Tibial nerve (tissue), 4 donors: Measurements from ENCODE around the gene CYP4Z1.
"Not testable (repeated sequence)": the region's sequence is repeated elsewhere in the genome, so short reads cannot be mapped to it uniquely, and the experiment has no call there.

Experiments used
- CTCF ChIP-seq, 5 experiments: fragments of 200-600 bp in 3 of 5; fragments of 450-650 bp in 2 of 5; sonication (generic) in 3 of 5; IDR thresholded peaks; one replicate each; pipeline ENCODE4 v1.5.1; 2016 to 2019; ENCODE audit warnings: antibody characterized with exemption in 5 of 5, mild to moderate bottlenecking in 3 of 5, moderate library complexity in 2 of 5
- EP300 ChIP-seq, 2 donors: sonication (generic); formaldehyde crosslinking; IDR thresholded peaks; one replicate each; pipeline ENCODE4 v1.6.1; 2017; ENCODE audit warnings: antibody characterized with exemption in 2 of 2, mild to moderate bottlenecking in 1 of 2
- POLR2A ChIP-seq, 2 donors: fragments of 450-650 bp; IDR thresholded peaks; one replicate each; pipeline ENCODE4 v1.6.1; 2017; ENCODE audit warnings: antibody characterized with exemption in 2 of 2, mild to moderate bottlenecking in 2 of 2, moderate library complexity in 2 of 2

- TF ChIP-seq CTCF, POLR2A, EP300 (IDR thresholded peaks at IDR 0.05): not testable (repeated sequence)
These were observed 62.6 kb downstream of the CYP4Z1 start for GRCh38 chr1:47129489-47130230.
